Upper lobe of left lung (tissue), 4 donors: ENCODE measurements around the gene ADAM19.

Experiments used
- POLR2AphosphoS5 ChIP-seq, 2 donors: sonication (generic); formaldehyde crosslinking; IDR thresholded peaks; one replicate each; pipeline ENCODE4 v1.5.1; 2017; ENCODE audit warnings: antibody characterized with exemption in 2 of 2
- TF ChIP-seq, protein P1 (sequence below), 6 experiments: fragments of 450-650 bp in 4 of 6; fragments of 200-600 bp in 2 of 6; sonication (generic) in 2 of 6; IDR thresholded peaks; one replicate each; pipeline ENCODE4 v1.5.1; 2016 to 2019; ENCODE audit warnings: antibody characterized with exemption in 6 of 6

DNA sequence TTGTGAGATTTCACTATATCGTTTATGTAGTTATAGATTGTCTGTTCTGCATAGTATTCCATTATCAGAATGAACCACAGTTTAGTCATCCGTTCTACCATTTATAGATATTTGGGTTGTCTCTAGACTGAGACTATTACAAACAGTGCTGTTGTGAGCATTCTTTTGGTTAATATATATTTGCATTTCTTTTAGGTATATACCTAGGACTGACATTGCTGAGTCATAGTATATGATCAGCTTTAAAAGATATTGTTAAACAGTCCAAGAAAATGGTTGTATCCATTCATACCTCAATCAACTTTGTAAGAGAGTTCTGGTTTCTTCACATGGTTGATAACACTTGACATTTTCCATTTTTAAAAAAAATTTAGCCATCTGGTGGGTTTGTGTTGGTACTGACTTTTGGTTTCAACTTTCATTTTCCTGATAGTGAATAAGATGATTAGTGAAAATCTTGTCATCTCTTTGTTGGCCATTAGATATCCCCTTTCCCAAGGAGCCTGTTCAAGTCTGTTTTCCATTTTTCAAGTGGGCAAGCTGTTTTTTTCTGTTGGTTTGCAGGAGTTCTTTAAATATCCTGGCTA is 22.9 kb upstream of the ADAM19 start:
- TF ChIP-seq, protein P1, sequence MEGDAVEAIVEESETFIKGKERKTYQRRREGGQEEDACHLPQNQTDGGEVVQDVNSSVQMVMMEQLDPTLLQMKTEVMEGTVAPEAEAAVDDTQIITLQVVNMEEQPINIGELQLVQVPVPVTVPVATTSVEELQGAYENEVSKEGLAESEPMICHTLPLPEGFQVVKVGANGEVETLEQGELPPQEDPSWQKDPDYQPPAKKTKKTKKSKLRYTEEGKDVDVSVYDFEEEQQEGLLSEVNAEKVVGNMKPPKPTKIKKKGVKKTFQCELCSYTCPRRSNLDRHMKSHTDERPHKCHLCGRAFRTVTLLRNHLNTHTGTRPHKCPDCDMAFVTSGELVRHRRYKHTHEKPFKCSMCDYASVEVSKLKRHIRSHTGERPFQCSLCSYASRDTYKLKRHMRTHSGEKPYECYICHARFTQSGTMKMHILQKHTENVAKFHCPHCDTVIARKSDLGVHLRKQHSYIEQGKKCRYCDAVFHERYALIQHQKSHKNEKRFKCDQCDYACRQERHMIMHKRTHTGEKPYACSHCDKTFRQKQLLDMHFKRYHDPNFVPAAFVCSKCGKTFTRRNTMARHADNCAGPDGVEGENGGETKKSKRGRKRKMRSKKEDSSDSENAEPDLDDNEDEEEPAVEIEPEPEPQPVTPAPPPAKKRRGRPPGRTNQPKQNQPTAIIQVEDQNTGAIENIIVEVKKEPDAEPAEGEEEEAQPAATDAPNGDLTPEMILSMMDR (IDR thresholded peaks at IDR 0.05): no peak
- no peak for TF ChIP-seq POLR2AphosphoS5 (IDR thresholded peaks at IDR 0.05)
